Measurements from ENCODE around the gene NFIC. TPM values are rescaled to one million over a fixed set of nuclear protein-coding genes. Genes with fewer than 3 reads are reported as not detected.
"Not testable (repeated sequence)": the region's sequence is repeated elsewhere in the genome, so short reads cannot be mapped to it uniquely, and the experiment has no call there.

Gene NFIC
- total RNA-seq, 6 experiments from 2014 or later: 94.6 to 168 (median 120) TPM

DNA sequence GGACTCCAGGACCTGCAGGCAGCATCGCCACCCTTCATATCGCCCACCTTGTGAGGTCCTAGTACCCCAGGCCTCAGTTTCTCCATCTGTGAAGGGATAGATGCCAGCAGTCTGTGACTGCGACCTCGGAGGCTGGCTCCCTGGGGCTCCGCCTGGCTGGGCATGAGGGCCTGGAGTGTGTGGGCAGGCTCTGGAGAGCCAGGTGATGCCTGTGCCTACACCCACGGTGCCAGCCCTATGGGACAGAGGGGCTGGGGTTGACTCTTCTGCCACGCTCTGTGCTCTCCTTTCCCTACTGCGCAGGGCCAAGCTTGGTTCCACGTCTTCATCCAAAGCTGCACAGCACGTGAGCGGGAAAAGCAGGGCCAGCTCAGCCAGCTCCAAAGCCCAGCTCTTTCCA, 26.0 kb upstream of the NFIC start:
- TF ChIP-seq POLR2A (IDR thresholded peaks at IDR 0.05): no peak
- TF ChIP-seq, protein P1, sequence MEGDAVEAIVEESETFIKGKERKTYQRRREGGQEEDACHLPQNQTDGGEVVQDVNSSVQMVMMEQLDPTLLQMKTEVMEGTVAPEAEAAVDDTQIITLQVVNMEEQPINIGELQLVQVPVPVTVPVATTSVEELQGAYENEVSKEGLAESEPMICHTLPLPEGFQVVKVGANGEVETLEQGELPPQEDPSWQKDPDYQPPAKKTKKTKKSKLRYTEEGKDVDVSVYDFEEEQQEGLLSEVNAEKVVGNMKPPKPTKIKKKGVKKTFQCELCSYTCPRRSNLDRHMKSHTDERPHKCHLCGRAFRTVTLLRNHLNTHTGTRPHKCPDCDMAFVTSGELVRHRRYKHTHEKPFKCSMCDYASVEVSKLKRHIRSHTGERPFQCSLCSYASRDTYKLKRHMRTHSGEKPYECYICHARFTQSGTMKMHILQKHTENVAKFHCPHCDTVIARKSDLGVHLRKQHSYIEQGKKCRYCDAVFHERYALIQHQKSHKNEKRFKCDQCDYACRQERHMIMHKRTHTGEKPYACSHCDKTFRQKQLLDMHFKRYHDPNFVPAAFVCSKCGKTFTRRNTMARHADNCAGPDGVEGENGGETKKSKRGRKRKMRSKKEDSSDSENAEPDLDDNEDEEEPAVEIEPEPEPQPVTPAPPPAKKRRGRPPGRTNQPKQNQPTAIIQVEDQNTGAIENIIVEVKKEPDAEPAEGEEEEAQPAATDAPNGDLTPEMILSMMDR (IDR thresholded peaks at IDR 0.05): no peak
- no peak for DNase-seq
- Histone ChIP-seq H3K9me3 (no peaks in the 10 kb centered on the region), H3K27ac (peak overlapping the region in 1 of 3 donors; percentile 5), H3K36me3 (no peaks in the 10 kb centered on the region), H3K4me3 (no peak overlapping the region), H3K4me1 (peaks cover 0 to 56% (median 28%) of the 10 kb centered on the region in 4 donors), H3K27me3 (no peaks in the 10 kb centered on the region)
- intact Hi-C loops (cut with DNase I): loop anchor here in 1 of 2 donors (10.0 kb wide), 1 partner anchor 94 kb away; no protein-coding TSS in a partner anchor
- no CpG with 5 or more reads among the region's 11 CpGs for WGBS (ENCODE audit: insufficient coverage, low coverage, low lambda C conversion rate, missing lambda C conversion rate)
- ATAC-seq: no peak

DNA sequence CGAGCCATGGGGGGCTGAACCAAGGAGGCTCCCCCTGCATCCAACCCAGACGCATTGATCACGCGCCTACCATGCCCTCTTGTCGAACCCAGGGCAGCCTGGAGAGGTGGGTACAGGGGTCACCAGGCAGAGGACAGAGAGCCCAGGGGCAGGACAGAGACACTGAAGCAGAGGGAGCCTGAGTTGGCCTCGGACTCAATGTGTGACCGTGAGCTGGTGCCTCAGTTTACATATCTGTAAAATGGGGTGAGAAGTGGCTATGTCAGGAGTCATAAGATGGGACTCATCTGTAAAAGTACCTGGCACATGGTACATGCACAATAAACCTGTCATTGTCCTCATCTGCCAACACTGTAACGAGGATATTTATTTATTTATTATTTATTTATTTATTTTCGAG, 24.1 kb upstream of the NFIC start:
- WGBS (ENCODE audit: insufficient coverage, low coverage, low lambda C conversion rate, missing lambda C conversion rate): 63% methylated on average over 7 of the region's 9 CpGs
- DNase-seq (no peak), ATAC-seq (no peak)
- intact Hi-C loops (cut with DNase I): loop anchor here in 1 of 2 donors (10.0 kb wide), 1 partner anchor 93 kb away; no protein-coding TSS in a partner anchor
- H3K4me3 ChIP-seq: no peak overlapping the region
- H3K36me3 ChIP-seq: no peaks in the 10 kb centered on the region
- TF ChIP-seq, protein P1 (IDR thresholded peaks at IDR 0.05): no peak
- no peak for TF ChIP-seq POLR2A (IDR thresholded peaks at IDR 0.05)
- H3K27ac ChIP-seq: no peak overlapping the region
- H3K27me3 ChIP-seq: no peaks in the 10 kb centered on the region
- H3K4me1 ChIP-seq: peaks cover 0 to 50% (median 26%) of the 10 kb centered on the region in 4 donors
- H3K9me3 ChIP-seq: no peaks in the 10 kb centered on the region

DNA sequence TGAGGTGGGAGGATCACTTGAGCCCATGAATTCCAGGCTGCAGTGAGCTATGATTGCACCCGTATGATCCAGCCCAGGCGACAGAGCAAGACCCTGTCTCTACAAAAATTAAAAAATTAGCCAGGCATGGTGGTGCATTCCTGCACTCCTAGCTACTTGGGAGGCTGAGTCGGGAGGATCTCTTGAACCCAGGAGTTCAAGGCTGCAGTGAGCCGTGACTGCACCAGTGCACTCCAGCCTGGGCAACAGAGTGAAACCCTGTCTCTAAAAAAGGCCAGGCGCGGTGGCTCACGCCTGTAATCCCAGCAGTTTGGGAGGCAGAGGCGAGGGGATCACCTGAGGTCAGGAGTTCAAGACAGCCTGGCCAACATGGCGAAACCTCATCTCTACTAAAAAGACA, 23.4 kb upstream of the NFIC start:
- not testable (repeated sequence) for H3K4me3 ChIP-seq

DNA sequence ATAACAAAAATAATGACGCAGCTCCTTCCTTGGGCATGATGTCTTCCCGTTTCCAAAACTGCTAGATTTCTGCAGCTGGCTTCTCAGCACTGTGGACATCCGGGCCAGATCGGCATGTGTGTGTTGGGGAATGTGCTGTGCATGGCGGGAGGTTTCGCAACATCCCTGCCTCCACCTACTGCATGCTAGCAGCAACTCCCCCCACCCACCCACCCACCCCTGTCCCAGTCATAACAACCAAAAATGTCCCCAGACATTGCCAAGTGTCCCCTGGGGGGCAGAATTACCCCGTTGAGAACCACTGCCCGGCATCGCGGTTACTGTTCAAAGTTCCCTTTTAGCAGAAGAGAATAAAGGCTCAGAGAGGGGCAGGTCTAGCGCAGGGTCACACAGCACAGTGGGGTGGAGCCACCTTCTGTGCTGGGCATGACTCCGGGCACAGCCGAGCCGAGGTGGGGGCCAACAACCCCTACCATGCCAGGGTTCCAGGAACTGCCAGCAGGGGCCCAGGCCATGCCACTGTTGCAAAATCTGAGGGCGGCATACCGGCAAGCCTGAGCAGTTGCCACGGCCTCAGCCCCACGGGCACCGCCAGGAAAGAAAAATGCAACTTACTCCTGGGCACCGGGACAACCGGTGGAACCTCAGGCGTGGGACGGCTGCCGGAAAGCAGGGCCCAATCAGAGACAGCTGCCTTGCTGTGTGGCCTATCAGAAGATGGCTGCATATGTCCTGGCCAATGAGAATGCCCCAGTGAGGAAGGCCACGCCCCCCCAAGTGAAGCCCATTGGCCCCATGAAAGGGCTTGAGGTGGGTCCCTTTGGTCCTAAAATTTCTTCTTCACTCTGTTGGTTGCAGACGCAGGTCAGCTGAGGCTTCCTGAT, 22.5 kb upstream of the NFIC start:
- peaks cover 0 to 44% (median 18%) of the 10 kb centered on the region in 4 donors for H3K4me1 ChIP-seq
- H3K36me3 ChIP-seq: no peaks in the 10 kb centered on the region
- peak; percentile 86 to 96 (median 94) for DNase-seq
- H3K27ac ChIP-seq: peak overlapping the region; percentile 60 to 79 (median 68)
- peak overlapping the region in 2 of 3 donors; percentile 12 to 23 for H3K4me3 ChIP-seq
- WGBS (ENCODE audit: insufficient coverage, low coverage, low lambda C conversion rate, missing lambda C conversion rate): 8% methylated on average over 14 of the region's 26 CpGs
- peak; percentile 76 to 88 (median 85) for ATAC-seq
- no peaks in the 10 kb centered on the region for H3K27me3 ChIP-seq
- intact Hi-C loops (cut with DNase I): loop anchor here in 1 of 2 donors (10.0 kb wide), 1 partner anchor 91 kb away; no protein-coding TSS in a partner anchor
- H3K9me3 ChIP-seq: no peaks in the 10 kb centered on the region
- peak; percentile 59 for TF ChIP-seq POLR2A (IDR thresholded peaks at IDR 0.05)
- TF ChIP-seq, protein P1 (IDR thresholded peaks at IDR 0.05): peak; percentile 6 to 36 (median 30)

More for the DNA sequence above, 23.4 kb upstream of the NFIC start:
- 65% methylated on average over 4 of the region's 9 CpGs for WGBS (ENCODE audit: insufficient coverage, low coverage, low lambda C conversion rate, missing lambda C conversion rate)
- intact Hi-C loops (cut with DNase I): loop anchor here in 1 of 2 donors (10.0 kb wide), 1 partner anchor 92 kb away; no protein-coding TSS in a partner anchor
- not testable (repeated sequence) for DNase-seq, H3K9me3 ChIP-seq, H3K36me3 ChIP-seq, H3K27me3 ChIP-seq, ATAC-seq
- Histone ChIP-seq H3K27ac (peak overlapping the region; percentile 60 to 79 (median 68)), H3K4me1 (peaks cover 0 to 50% (median 24%) of the 10 kb centered on the region in 4 donors)

Measured in right lobe of liver (tissue), 6 donors.